A673 (cell line): Measurements from ENCODE around the gene ARHGEF7. TPM values are rescaled to one million over a fixed set of nuclear protein-coding genes. Genes with fewer than 3 reads are reported as not detected.

Experiments used
- BruUV-seq: library from RNA; stranded (reverse); fragments of 400-500 nt; replicated peaks from 2 replicates; lab custom pipeline; 2021; lab: Mats Ljungman, UMichigan
- CTCF ChIA-PET: fragments of 300-600 bp; sonication (Branson Sonifier 250); formaldehyde crosslinking; loops from one replicate; lab custom pipeline; 2022; ENCODE audit warnings: antibody characterized with exemption; lab: Charles Lee
- POLR2A ChIA-PET: fragments of 300-600 bp; sonication (Branson Sonifier 250); formaldehyde crosslinking; loops from one replicate; lab custom pipeline; 2022; ENCODE audit warnings: antibody characterized with exemption; ENCODE audit not compliant: low non-redundant PET; lab: Charles Lee
- DNase-seq: peaks from one replicate; pipeline ENCODE4 v3.0.0-alpha.2; 2015; ENCODE audit warnings: low spot score
- H3K27ac ChIP-seq: fragments of 200-600 bp; sonication (generic); 2 replicates; pipeline ENCODE4 v1.5.1; 2016; ENCODE audit warnings: mixed run types, low read depth, mild to moderate bottlenecking, mixed read lengths, antibody characterized with exemption, low read length; ENCODE audit not compliant: poor library complexity, severe bottlenecking
- H3K27me3 ChIP-seq: fragments of 200-600 bp; sonication (generic); replicated peaks from 2 replicates; pipeline ENCODE4 v1.6.1; 2017; ENCODE audit warnings: mixed run types, low read depth, mild to moderate bottlenecking, mixed read lengths, antibody characterized with exemption, low read length; ENCODE audit not compliant: insufficient read depth, poor library complexity
- H3K36me3 ChIP-seq: fragments of 200-600 bp; sonication (generic); 2 replicates; pipeline ENCODE4 v1.6.1; 2016; ENCODE audit warnings: mixed run types, mild to moderate bottlenecking, mixed read lengths, antibody characterized with exemption, low read length; ENCODE audit not compliant: insufficient read depth, poor library complexity, severe bottlenecking
- H3K4me1 ChIP-seq: fragments of 200-600 bp; sonication (generic); 2 replicates; pipeline ENCODE4 v1.6.1; 2017; ENCODE audit warnings: mixed run types, mild to moderate bottlenecking, mixed read lengths, antibody characterized with exemption, low read length; ENCODE audit not compliant: insufficient read depth, poor library complexity, severe bottlenecking
- H3K4me3 ChIP-seq: fragments of 200-600 bp; sonication (generic); 2 replicates; pipeline ENCODE4 v1.5.1; 2016; ENCODE audit warnings: low read depth, mixed run types, mild to moderate bottlenecking, mixed read lengths, low read length; ENCODE audit not compliant: poor library complexity, severe bottlenecking
- H3K9me3 ChIP-seq: fragments of 200-600 bp; sonication (generic); 2 replicates; pipeline ENCODE4 v1.6.1; 2016; ENCODE audit warnings: mixed run types, low read depth, mild to moderate bottlenecking, mixed read lengths, antibody characterized with exemption, low read length; ENCODE audit not compliant: poor library complexity, severe bottlenecking
- CTCF ChIP-seq: fragments of 300-800, 200-600 bp; sonication (generic); conservative IDR thresholded peaks from 2 replicates; pipeline ENCODE4 v1.5.1; 2017; ENCODE audit warnings: low read depth, mild to moderate bottlenecking, antibody characterized with exemption, low read length, moderate library complexity, mixed read lengths
- EZH2 ChIP-seq: fragments of 200-600 bp; sonication (generic); IDR thresholded peaks from 2 replicates; pipeline ENCODE4 v1.6.1; 2017; ENCODE audit warnings: borderline replicate concordance, low read depth, mild to moderate bottlenecking, mixed read lengths, antibody characterized with exemption, low read length; ENCODE audit not compliant: poor library complexity, severe bottlenecking
- intact Hi-C: fragments of 100-400 bp; cut with micrococcal nuclease; formaldehyde crosslinking; loops from one replicate; pipeline ENCODE4 v1.10.0; 2022; ENCODE audit not compliant: unreplicated experiment
- total RNA-seq: library from RNA; stranded (reverse); gene quantifications from 2 replicates; pipeline ENCODE4 v1.2.3, GENCODE V29; 2021

The ARHGEF7 gene
- total RNA-seq, 1 experiment from 2014 or later = 39.9 TPM

GRCh38 chr13:111353508-111353907 lies 238.4 kb downstream of the ARHGEF7 start:
- Histone ChIP-seq H3K27ac (no peak overlapping the region), H3K4me3 (no peak overlapping the region), H3K4me1 (no peaks in the 10 kb centered on the region), H3K36me3 (no peaks in the 10 kb centered on the region), H3K9me3 (no peaks in the 10 kb centered on the region), H3K27me3 (peaks cover 10% of the 10 kb centered on the region)
- BruUV-seq = no TSS peak
- TF ChIP-seq EZH2 (no peak), CTCF (no peak)
- DNase-seq = no peak
- POLR2A ChIA-PET = no interaction called here
- CTCF ChIA-PET = no interaction called here
- intact Hi-C loops = no loop called here

- Histone ChIP-seq H3K27ac (no peak overlapping the region), H3K9me3 (no peaks in the 10 kb centered on the region), H3K4me1 (no peaks in the 10 kb centered on the region), H3K4me3 (no peak overlapping the region), H3K27me3 (peaks cover 10% of the 10 kb centered on the region), H3K36me3 (no peaks in the 10 kb centered on the region)
- no TSS peak for BruUV-seq
- intact Hi-C loops = no loop called here
- POLR2A ChIA-PET = no interaction called here
- TF ChIP-seq EZH2 (no peak), CTCF (no peak)
- CTCF ChIA-PET = no interaction called here
- no peak for DNase-seq
Measured at GRCh38 chr13:111354789-111355188, 239.7 kb downstream of the ARHGEF7 start.

Other genes with a start within 250 kb of the ARHGEF7 start
- 91.1 and 96.2 TPM in 2 replicates for gene ANKRD10, start 200.2 kb upstream of the ARHGEF7 start, total RNA-seq
- gene TEX29, start 205.3 kb downstream of the ARHGEF7 start, total RNA-seq = 0.45 and 0.76 TPM in 2 replicates